Heart right ventricle (tissue), 16 donors: ENCODE results near the gene SLC25A13. TPM values are rescaled to one million over a fixed set of nuclear protein-coding genes. Genes with fewer than 3 reads are reported as not detected.
A peak's percentile ranks its signal among the peaks of the same experiment; 100 is the strongest.

Experiments
- ATAC-seq, 8 donors: fragments of 200-7000 bp; cut with Tn5 transposase; one replicate each; pipeline ENCODE4 v1.9.1; 2020; ENCODE audit warnings: mild to moderate bottlenecking in 8 of 8, moderate library complexity in 8 of 8, moderate number of reproducible peaks in 1 of 8
- DNase-seq, 2 donors: peaks; one replicate each; pipeline ENCODE4 v3.0.0-alpha.2; 2020
- H3K27ac ChIP-seq, 10 donors: fragments of 200-600 bp; sonication (generic) in 2 of 10; one replicate each; pipeline versions ENCODE4 v1.5.0 to v1.8.0; 2020 to 2022; ENCODE audit warnings: mild to moderate bottlenecking in 3 of 10
- H3K27me3 ChIP-seq, 7 donors: fragments of 200-600 bp; one replicate each; pipeline ENCODE4 v1.8.0; 2021 to 2022; ENCODE audit warnings: mild to moderate bottlenecking in 2 of 7
- H3K36me3 ChIP-seq, 9 donors: fragments of 200-600 bp; sonication (generic) in 1 of 9; one replicate each; pipeline versions ENCODE4 v1.5.0 to v1.8.0; 2020 to 2022; ENCODE audit warnings: mild to moderate bottlenecking in 2 of 9
- H3K4me1 ChIP-seq, 9 donors: fragments of 200-600 bp; sonication (generic) in 1 of 9; one replicate each; pipeline versions ENCODE4 v1.5.0 to v1.8.0; 2020 to 2022; ENCODE audit warnings: mild to moderate bottlenecking in 4 of 9
- H3K4me3 ChIP-seq, 10 donors: fragments of 200-600 bp; sonication (generic) in 2 of 10; one replicate each; pipeline versions ENCODE4 v1.5.0 to v1.8.0; 2020 to 2022; ENCODE audit warnings: mild to moderate bottlenecking in 7 of 10, moderate library complexity in 2 of 10
- H3K9me3 ChIP-seq, 11 donors: fragments of 200-600 bp in 10 of 11; sonication (generic) in 2 of 11; one replicate each; pipeline versions ENCODE4 v1.5.0 to v1.8.0; 2013 to 2022; ENCODE audit warnings: mild to moderate bottlenecking in 2 of 11, control low read depth in 1 of 11, moderate library complexity in 1 of 11
- CTCF ChIP-seq, 9 donors: fragments of 200-600 bp; sonication (generic) in 2 of 9; IDR thresholded peaks; one replicate each; pipeline versions ENCODE4 v1.5.0 to v1.8.0; 2021 to 2022; ENCODE audit warnings: antibody characterized with exemption in 9 of 9, mild to moderate bottlenecking in 5 of 9, moderate library complexity in 1 of 9
- WGBS, 2 donors: extraction: QIAGEN DNeasy Blood & Tissue Kit; methylation state at CpG; one replicate each; pipeline ENCODE4 v1.1.7; 2013; ENCODE audit warnings: inconsistent platforms in 1 of 2; 5-methylcytosine and 5-hydroxymethylcytosine counted together
- intact Hi-C, 10 donors: fragments of 100-400 bp; cut with DNase I; formaldehyde crosslinking; loops; one replicate each; pipeline versions ENCODE4 v1.11.1 to v1.14.2; 2022
- polyA plus RNA-seq, 2 donors: library from polyadenylated mRNA; stranded (reverse); fragments of 200-250 nt; gene quantifications; one replicate each; pipeline ENCODE4 v1.2.3, GENCODE V29; 2013
- total RNA-seq, 10 donors: library from RNA; stranded (reverse); fragmentation: NEBNext Ultra II Directional in 3 of 10; extraction: Animal tissue kit (Norgen Biotek cat#: 25700) in 3 of 10; gene quantifications; one replicate each; pipeline versions ENCODE4 v1.2.1 to v1.2.4, GENCODE V29; 2021 to 2023
- donor health status: Arrhythmogenic right ventricular cardiomyopathy.
- donor health status: ischemic (EF 13 %, LVEDD 7.1; RV severe dilation, severe dysfunction).
- donor health status: healthy with polysubstance abuse.
- donor health status: DM: no; HTN: yes; CAD: no.
- donor health status: DM: no; HTN: no; CAD: no.
- donor health status: ischemic (EF 25% LVEDD 6.9; RV normal size, moderate dysfunction).
- donor health status: ischemic (EF 25% LVEDD 5.7; RV mildly dilated, moderate dysfunction).
- donor health status: healthy.
- donor health status: DM: yes; HTN: yes; CAD: no.
- donor health status: Ischemic cardiomyopathy.
- donor health status: ischemic (EF 35%, LVEDD 5.7; RV mildly dilated, moderate dysfunction).
- donor health status: nonischemic (EF 11% LVEDD 7.7; RV severe dilation, severe dysfunction).
- donor health status: DM: yes; HTN: yes; CAD: no.
- donor health status: PGD.
- donor health status: ischemic (EF 29% LVEDD 5.4; RV normal size, mild dysfunction).
- donor health status: nonischemic (EF 23%, LVEDD 6.1; RV moderate dilation, normal function).

SLC25A13 gene
- total and polyA plus RNA-seq, 12 donors = 5.2 to 15.3 (median 8.7) TPM

GRCh38 chr7:96136600-96137239 lies 185.2 kb downstream of the SLC25A13 start:
- Histone ChIP-seq H3K4me3 (no peak overlapping the region), H3K9me3 (no peaks in the 10 kb centered on the region), H3K27me3 (no peaks in the 10 kb centered on the region), H3K4me1 (no peaks in the 10 kb centered on the region), H3K36me3 (peaks cover 0 to 79% (median 3%) of the 10 kb centered on the region in 9 donors), H3K27ac (no peak overlapping the region)
- DNase-seq (no peak), ATAC-seq (no peak)
- no peak for TF ChIP-seq CTCF (IDR thresholded peaks at IDR 0.05)
- intact Hi-C loops = no loop called here
- WGBS, 2 donors = 96 to 98% methylated on average over 5 of the region's 5 CpGs

- DNase-seq (no peak), ATAC-seq (no peak)
- no peaks in the 10 kb centered on the region for H3K9me3 ChIP-seq
- peaks cover 0 to 80% (median 10%) of the 10 kb centered on the region in 9 donors for H3K36me3 ChIP-seq
- H3K27ac ChIP-seq = no peak overlapping the region
- 98% methylated on average over 2 of the region's 2 CpGs for WGBS, 2 donors
- H3K4me3 ChIP-seq = no peak overlapping the region
- no peak for TF ChIP-seq CTCF (IDR thresholded peaks at IDR 0.05)
- no peaks in the 10 kb centered on the region for H3K4me1 ChIP-seq
- H3K27me3 ChIP-seq = no peaks in the 10 kb centered on the region
- intact Hi-C loops = no loop called here
Measured at GRCh38 chr7:96135241-96135640, 186.7 kb downstream of the SLC25A13 start.

GRCh38 chr7:96131525-96131924 lies 190.4 kb downstream of the SLC25A13 start:
- Histone ChIP-seq H3K4me1 (no peaks in the 10 kb centered on the region), H3K9me3 (no peaks in the 10 kb centered on the region), H3K36me3 (peaks cover 0 to 81% (median 10%) of the 10 kb centered on the region in 9 donors), H3K27me3 (no peaks in the 10 kb centered on the region), H3K27ac (no peak overlapping the region), H3K4me3 (no peak overlapping the region)
- ATAC-seq (no peak), DNase-seq (no peak)
- intact Hi-C loops = no loop called here
- TF ChIP-seq CTCF (IDR thresholded peaks at IDR 0.05) = peak in 1 of 9 donors; percentile 11
- 95% methylated on average over 3 of the region's 3 CpGs for WGBS, 2 donors

- H3K27me3 ChIP-seq = no peaks in the 10 kb centered on the region
- H3K4me1 ChIP-seq = no peaks in the 10 kb centered on the region
- intact Hi-C loops = no loop called here
- H3K36me3 ChIP-seq = peaks cover 0 to 62% (median 7%) of the 10 kb centered on the region in 9 donors
- WGBS, 2 donors = 88 to 89% methylated on average over 2 of the region's 2 CpGs
- no peak overlapping the region for H3K4me3 ChIP-seq
- no peak for DNase-seq
- no peak for ATAC-seq
- no peaks in the 10 kb centered on the region for H3K9me3 ChIP-seq
- TF ChIP-seq CTCF (IDR thresholded peaks at IDR 0.05) = no peak
- no peak overlapping the region for H3K27ac ChIP-seq
Measured at GRCh38 chr7:96127746-96128145, 194.2 kb downstream of the SLC25A13 start.
